HG02642 (cell line): ENCODE data around the gene CAPZB.
"Not testable (repeated sequence)": the region's sequence is repeated elsewhere in the genome, so short reads cannot be mapped to it uniquely, and the experiment has no call there.

Source experiments
- ATAC-seq: cut with Tn5 transposase; IDR thresholded peaks from one replicate; pipeline ENCODE4 v1.9.1; 2021; ENCODE audit warnings: mild to moderate bottlenecking; ENCODE audit not compliant: unreplicated experiment, poor library complexity

Gene CAPZB

GRCh38 chr1:19499887-19500286 lies 14.5 kb upstream of the CAPZB start:
- ATAC-seq, result not testable (repeated sequence)

- not testable (repeated sequence) for ATAC-seq
Observed at GRCh38 chr1:19497443-19497842, 12.1 kb upstream of the CAPZB start.

- ATAC-seq, result no peak
Observed at GRCh38 chr1:19496527-19496874, 11.2 kb upstream of the CAPZB start.

GRCh38 chr1:19495799-19496526 lies 10.6 kb upstream of the CAPZB start:
- no peak for ATAC-seq

- no peak for ATAC-seq
Observed at GRCh38 chr1:19495000-19495656, 9.8 kb upstream of the CAPZB start.

- ATAC-seq, result no peak
Observed at GRCh38 chr1:19493547-19493946, 8.2 kb upstream of the CAPZB start.

- ATAC-seq, result no peak
Observed at GRCh38 chr1:19489996-19490395, 4.7 kb upstream of the CAPZB start.

- no peak for ATAC-seq
Observed at GRCh38 chr1:19488136-19488535, 2.8 kb upstream of the CAPZB start.

- ATAC-seq, result peak; percentile 25
Observed at GRCh38 chr1:19484798-19485361, 459 bp downstream of the CAPZB start.

GRCh38 chr1:19484338-19484797 lies 971 bp downstream of the CAPZB start:
- no peak for ATAC-seq

GRCh38 chr1:19483691-19484090 lies 1.6 kb downstream of the CAPZB start:
- ATAC-seq, result no peak

GRCh38 chr1:19483261-19483660 lies 2.1 kb downstream of the CAPZB start:
- ATAC-seq, result no peak

- ATAC-seq, result no peak
Observed at GRCh38 chr1:19481826-19482398, 3.4 kb downstream of the CAPZB start.

GRCh38 chr1:19480282-19480681 lies 5.1 kb downstream of the CAPZB start:
- ATAC-seq, result no peak

- ATAC-seq, result no peak
Observed at GRCh38 chr1:19479351-19480120, 5.8 kb downstream of the CAPZB start.

GRCh38 chr1:19478322-19478721 lies 7.0 kb downstream of the CAPZB start:
- ATAC-seq, result no peak

GRCh38 chr1:19477284-19478249 lies 7.8 kb downstream of the CAPZB start:
- peak; percentile 37 for ATAC-seq

- ATAC-seq, result peak; percentile 51
Observed at GRCh38 chr1:19476450-19477190, 8.7 kb downstream of the CAPZB start.

GRCh38 chr1:19475296-19475695 lies 10.0 kb downstream of the CAPZB start:
- ATAC-seq, result no peak
